NCI-H82 treated with DMSO at 0.1 percent for 48 hours (cell line): ENCODE results near the gene CFHR2.

Experiments
- DNase-seq: peaks from one replicate; lab custom pipeline; 2025; ENCODE audit not compliant: unreplicated experiment; lab: John Stamatoyannopoulos, UW

Gene CFHR2

GRCh38 chr1:197001828-197002227 is 58.3 kb downstream of the CFHR2 start:
- no peak for DNase-seq

DNA sequence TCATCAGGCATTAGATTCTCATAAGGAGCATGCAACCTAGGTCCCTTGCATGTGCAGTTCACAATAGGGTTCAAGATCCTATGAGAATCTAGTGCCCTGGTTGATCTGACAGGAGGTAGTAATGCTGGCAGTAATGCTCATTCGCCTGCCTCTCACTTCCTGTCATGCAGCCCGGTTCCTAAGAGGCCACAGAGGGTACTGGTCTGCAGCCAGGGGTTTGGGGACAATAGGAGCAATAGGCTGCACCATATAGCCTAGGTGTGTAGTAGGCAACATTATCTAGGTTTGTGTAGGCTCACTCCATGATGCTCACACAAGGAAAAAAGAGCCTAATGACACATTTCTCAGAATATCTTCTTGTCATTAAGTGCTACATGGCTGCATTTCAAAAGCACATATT is 59.6 kb downstream of the CFHR2 start:
- DNase-seq = no peak

DNA sequence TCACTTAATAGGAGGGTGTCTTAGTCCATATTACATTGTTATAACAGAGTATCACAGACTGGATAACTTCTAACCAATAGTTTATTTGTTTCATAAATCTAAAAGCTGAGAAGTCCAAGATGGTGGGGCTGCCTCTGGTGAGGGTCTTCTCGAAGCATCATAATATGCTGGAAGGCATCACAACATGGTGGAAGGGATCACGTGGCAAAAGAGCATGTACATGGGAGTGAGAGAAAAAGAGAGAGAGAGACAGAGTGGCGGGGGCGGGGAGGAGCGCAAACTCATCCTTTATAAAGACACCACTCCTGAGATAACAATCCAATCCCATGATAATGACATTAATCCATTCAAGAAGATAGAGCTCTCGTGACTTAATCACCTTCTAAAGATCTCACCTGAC is 65.3 kb downstream of the CFHR2 start:
- DNase-seq = no peak
